Ishikawa (cell line): ENCODE measurements around the gene MAP3K5.

Experiments
- CEBPB ChIP-seq: IDR thresholded peaks from 2 replicates; pipeline ENCODE4 v1.6.1; 2012
- CREB1 ChIP-seq: IDR thresholded peaks from 2 replicates; pipeline ENCODE4 v1.6.1; 2012; ENCODE audit warnings: low read depth
- EGR1 ChIP-seq: IDR thresholded peaks from 2 replicates; pipeline ENCODE4 v1.6.1; 2012
- EP300 ChIP-seq: IDR thresholded peaks from 2 replicates; pipeline ENCODE4 v1.6.1; 2012; ENCODE audit warnings: borderline replicate concordance
- FOXM1 ChIP-seq: IDR thresholded peaks from 2 replicates; pipeline ENCODE4 v1.6.1; 2012; ENCODE audit warnings: low read depth, borderline replicate concordance
- MAX ChIP-seq: IDR thresholded peaks from 2 replicates; pipeline ENCODE4 v1.6.1; 2012
- NFIC ChIP-seq: IDR thresholded peaks from 2 replicates; pipeline ENCODE4 v1.6.1; 2012
- RAD21 ChIP-seq: IDR thresholded peaks from 2 replicates; pipeline ENCODE4 v1.6.1; 2012; ENCODE audit warnings: low read depth
- REST ChIP-seq: IDR thresholded peaks from 2 replicates; pipeline ENCODE4 v1.6.1; 2012; ENCODE audit warnings: low read depth, mild to moderate bottlenecking
- TAF1 ChIP-seq: IDR thresholded peaks from 2 replicates; pipeline ENCODE4 v1.6.1; 2012; ENCODE audit warnings: low read depth, mild to moderate bottlenecking
- TCF12 ChIP-seq: IDR thresholded peaks from 2 replicates; pipeline ENCODE4 v1.6.1; 2012; ENCODE audit warnings: low read depth
- TEAD4 ChIP-seq: IDR thresholded peaks from 2 replicates; pipeline ENCODE4 v1.6.1; 2012
- USF1 ChIP-seq: IDR thresholded peaks from 2 replicates; pipeline ENCODE4 v1.6.1; 2012
- YY1 ChIP-seq: IDR thresholded peaks from 2 replicates; pipeline ENCODE4 v1.6.1; 2012; ENCODE audit warnings: low read depth
- ZBTB7A ChIP-seq: IDR thresholded peaks from 2 replicates; pipeline ENCODE4 v1.6.1; 2012; ENCODE audit warnings: low read depth

MAP3K5 gene

GRCh38 chr6:136826216-136826615 is 33.9 kb upstream of the MAP3K5 start:
- TF ChIP-seq FOXM1 (no peak), NFIC (no peak), EP300 (no peak), CEBPB (no peak), YY1 (no peak), TEAD4 (no peak), TAF1 (no peak), CREB1 (no peak), MAX (no peak), EGR1 (no peak), REST (no peak), RAD21 (no peak), USF1 (no peak), TCF12 (no peak)

GRCh38 chr6:136823128-136823660 is 30.9 kb upstream of the MAP3K5 start:
- TF ChIP-seq REST (no peak), NFIC (no peak), CREB1 (no peak), YY1 (no peak), TCF12 (no peak), EGR1 (no peak), MAX (no peak), FOXM1 (no peak), ZBTB7A (no peak), USF1 (no peak), TEAD4 (no peak), RAD21 (no peak), TAF1 (no peak), EP300 (no peak), CEBPB (no peak)

GRCh38 chr6:136822376-136823127 is 30.3 kb upstream of the MAP3K5 start, which contains the start of gene PEX7:
Gene PEX7 (plus strand): TSS chr6:136822592. CDS start chr6:136822666, 74 bp downstream.
- TF ChIP-seq ZBTB7A (peak; percentile 43; the same call in 1 of the 2 replicates), MAX (peak; percentile 85), TAF1 (peak; percentile 75), YY1 (peak; percentile 97), FOXM1 (no peak), RAD21 (no peak), USF1 (peak; percentile 98), EP300 (no peak), TCF12 (no peak; the same call in none of the 2 replicates)

GRCh38 chr6:136822046-136822375 is 29.7 kb upstream of the MAP3K5 start:
- no peak for TF ChIP-seq REST
- TF ChIP-seq EP300: no peak
- TF ChIP-seq YY1: no peak
- no peak for TF ChIP-seq MAX
- no peak for TF ChIP-seq CREB1
- TF ChIP-seq NFIC: no peak
- no peak for TF ChIP-seq ZBTB7A
- TF ChIP-seq FOXM1: no peak
- no peak for TF ChIP-seq TCF12
- TF ChIP-seq TEAD4: no peak
- TF ChIP-seq USF1: no peak
- TF ChIP-seq CEBPB: no peak
- TF ChIP-seq EGR1: no peak
